ENCODE results near the gene ATP6V0B.

ATP6V0B gene

DNA sequence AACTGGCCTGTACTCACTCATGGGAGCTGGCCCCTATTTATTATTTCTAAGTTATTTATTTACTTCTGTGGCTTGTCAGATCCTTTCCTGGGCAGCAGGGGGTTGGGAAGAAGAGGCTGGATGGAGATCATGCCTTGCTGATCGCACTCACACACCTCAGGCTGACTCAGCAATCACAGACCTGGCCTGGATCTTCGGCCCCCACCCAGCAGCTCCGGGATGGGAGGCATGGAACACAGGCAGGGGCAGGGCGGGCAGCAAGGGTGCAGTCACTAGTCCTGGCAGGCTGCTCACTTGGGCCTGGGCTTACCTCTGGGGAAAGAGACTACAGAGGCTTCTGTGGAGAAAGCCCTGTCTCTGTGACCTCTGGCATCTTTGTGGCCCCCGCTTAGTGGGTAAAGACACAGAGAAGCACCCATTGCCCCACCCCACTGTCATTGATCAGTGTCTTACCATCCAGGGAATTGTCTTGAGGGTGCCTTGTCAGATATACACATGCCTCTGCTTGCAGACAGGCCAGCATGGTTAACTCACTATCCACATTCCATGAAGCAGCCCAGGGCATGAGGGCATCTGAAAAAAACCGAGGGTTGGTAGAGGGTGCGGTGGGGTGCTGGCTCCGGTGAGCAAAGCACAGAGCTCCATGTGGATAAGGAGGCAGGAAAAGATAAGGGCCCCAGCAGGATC is 37.4 kb upstream of the ATP6V0B start:
- no peak overlapping the region for H3K4me3 ChIP-seq (ENCODE audit: control insufficient read depth, low read depth, low read length)
- DNase-seq (ENCODE audit: low read depth): no peak
- TF ChIP-seq, protein P1, sequence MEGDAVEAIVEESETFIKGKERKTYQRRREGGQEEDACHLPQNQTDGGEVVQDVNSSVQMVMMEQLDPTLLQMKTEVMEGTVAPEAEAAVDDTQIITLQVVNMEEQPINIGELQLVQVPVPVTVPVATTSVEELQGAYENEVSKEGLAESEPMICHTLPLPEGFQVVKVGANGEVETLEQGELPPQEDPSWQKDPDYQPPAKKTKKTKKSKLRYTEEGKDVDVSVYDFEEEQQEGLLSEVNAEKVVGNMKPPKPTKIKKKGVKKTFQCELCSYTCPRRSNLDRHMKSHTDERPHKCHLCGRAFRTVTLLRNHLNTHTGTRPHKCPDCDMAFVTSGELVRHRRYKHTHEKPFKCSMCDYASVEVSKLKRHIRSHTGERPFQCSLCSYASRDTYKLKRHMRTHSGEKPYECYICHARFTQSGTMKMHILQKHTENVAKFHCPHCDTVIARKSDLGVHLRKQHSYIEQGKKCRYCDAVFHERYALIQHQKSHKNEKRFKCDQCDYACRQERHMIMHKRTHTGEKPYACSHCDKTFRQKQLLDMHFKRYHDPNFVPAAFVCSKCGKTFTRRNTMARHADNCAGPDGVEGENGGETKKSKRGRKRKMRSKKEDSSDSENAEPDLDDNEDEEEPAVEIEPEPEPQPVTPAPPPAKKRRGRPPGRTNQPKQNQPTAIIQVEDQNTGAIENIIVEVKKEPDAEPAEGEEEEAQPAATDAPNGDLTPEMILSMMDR (conservative IDR thresholded peaks at IDR 0.05; ENCODE audit: control insufficient read depth, insufficient read depth, low read depth, low read length): no peak

DNA sequence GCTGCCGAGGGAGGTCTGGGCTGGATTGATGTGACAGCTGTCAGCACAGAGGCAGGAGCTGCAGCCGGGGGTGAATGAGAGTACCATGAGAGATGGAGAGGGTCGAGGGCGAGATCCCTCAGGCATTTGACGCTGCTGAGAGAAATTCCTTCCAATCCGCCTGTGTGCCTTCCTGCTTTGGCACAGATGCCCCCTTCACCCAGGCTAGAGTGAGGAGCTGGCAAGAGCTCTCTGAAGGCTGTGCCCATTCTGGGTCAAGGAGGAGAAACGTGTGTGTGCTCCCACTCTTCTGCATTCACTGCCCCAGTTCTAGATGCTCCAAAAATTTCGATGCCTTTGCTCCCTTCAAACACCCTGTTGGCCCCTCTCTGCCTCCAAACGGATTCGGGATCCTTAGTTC is 36.4 kb upstream of the ATP6V0B start:
- no peak overlapping the region for H3K4me3 ChIP-seq (ENCODE audit: control insufficient read depth, low read depth, low read length)
- DNase-seq (ENCODE audit: low read depth): no peak
- TF ChIP-seq, protein P1 (conservative IDR thresholded peaks at IDR 0.05; ENCODE audit: control insufficient read depth, insufficient read depth, low read depth, low read length): no peak

DNA sequence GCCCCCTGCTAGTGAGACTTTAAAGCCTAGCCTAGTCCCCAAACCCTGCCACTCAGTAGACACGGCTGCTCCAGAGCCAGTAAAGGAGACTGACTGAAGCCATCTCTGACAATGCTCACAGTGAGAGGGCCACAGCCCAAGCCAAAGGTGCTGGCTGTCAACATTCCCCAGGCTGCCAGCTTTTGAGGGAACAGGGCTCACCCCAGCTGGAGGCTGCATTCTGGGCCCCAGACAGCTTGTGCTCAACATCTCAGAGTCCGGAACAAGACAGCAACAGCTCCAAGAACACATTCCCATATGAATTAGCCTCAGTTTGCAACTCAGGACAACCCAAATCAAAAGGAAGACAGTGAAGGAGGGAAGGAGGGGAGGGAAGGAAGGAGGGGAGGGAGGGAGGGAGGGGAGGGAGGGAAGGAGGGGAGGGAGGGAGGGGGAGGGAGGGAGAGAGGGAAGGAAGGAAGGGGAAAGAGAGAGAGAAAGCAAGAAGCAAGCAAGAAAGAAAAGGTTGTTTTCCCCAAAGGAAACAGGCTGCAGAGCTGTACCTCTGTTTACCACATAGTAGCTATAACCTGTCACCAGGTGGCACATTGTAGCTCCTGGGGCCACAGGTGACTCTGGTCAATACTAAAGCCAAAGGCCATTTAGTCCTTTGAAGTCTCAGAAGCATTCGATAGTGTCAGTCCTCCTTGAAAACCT is 35.7 kb upstream of the ATP6V0B start:
- H3K4me3 ChIP-seq (ENCODE audit: control insufficient read depth, low read depth, low read length): no peak overlapping the region
- no peak for DNase-seq (ENCODE audit: low read depth)
- TF ChIP-seq, protein P1 (conservative IDR thresholded peaks at IDR 0.05; ENCODE audit: control insufficient read depth, insufficient read depth, low read depth, low read length): no peak

DNA sequence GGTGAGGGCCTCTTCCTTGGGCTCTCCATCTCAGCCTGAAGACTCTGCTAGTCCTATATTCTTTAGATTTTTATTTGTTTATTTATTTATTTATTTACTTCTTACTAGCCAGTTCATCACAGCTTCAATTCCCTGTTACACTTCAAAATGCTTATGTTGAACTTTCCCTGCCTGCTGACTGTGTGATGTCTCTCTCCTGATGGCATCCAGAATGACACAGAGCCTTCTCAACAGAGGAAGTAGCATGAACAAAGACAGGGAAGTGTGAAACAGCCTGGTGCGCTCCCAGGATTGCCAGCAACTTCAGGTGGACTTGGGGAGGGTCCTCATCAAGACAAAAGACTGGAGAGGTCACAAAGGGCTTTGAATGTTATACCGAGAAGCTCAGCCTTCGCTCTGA is 32.3 kb upstream of the ATP6V0B start:
- DNase-seq (ENCODE audit: low read depth): no peak
- no peak overlapping the region for H3K4me3 ChIP-seq (ENCODE audit: control insufficient read depth, low read depth, low read length)
- TF ChIP-seq, protein P1 (conservative IDR thresholded peaks at IDR 0.05; ENCODE audit: control insufficient read depth, insufficient read depth, low read depth, low read length): no peak

DNA sequence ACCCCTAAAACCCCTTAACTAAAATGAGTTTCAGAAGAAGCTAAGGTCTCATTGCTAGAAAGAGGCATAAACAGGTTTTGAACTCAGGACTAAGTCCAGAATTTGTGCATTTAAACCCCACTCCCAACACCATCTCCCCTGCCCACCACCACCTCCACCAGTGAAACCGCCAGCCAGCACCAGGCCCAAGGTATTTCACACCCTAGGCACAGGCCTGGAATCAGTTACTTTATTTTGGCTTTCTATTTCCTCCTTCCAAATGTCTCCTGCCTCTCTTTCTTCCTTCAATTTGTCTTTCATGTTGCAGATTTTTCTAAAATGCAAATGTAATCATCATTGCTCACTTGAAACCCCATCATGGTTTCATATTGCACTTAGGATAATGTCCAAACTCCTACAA is 29.9 kb upstream of the ATP6V0B start:
- no peak for DNase-seq (ENCODE audit: low read depth)
- no peak overlapping the region for H3K4me3 ChIP-seq (ENCODE audit: control insufficient read depth, low read depth, low read length)
- TF ChIP-seq, protein P1 (conservative IDR thresholded peaks at IDR 0.05; ENCODE audit: control insufficient read depth, insufficient read depth, low read depth, low read length): no peak

DNA sequence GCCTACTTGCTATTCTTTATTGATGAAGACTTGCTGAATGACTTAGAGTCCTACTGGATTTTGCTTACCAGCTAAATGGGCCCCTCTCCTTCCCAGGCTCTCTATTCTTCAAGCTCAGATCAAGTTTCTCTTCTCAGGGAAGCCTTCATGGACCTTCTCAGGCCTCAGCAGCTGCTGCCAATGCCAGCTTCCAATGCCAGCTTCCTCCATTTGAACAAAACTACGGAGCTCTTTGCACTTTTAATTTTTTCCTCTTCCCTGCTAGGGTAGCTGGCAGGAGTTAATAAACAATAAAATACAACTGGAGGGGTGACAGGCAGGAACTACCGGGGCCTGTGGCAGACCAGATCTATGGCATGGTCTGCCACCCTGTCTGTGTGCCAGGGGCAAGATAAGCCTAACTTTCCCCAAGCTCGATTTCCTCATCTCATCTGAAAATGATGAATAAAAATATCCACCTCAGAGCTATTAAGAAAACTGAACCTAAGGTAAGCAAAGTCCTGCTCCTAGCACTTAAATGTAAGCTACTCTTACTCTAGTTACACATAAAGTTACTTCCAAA is 29.0 kb upstream of the ATP6V0B start:
- TF ChIP-seq, protein P1 (conservative IDR thresholded peaks at IDR 0.05; ENCODE audit: control insufficient read depth, insufficient read depth, low read depth, low read length): no peak

More for the DNA sequence above, 29.0 kb upstream of the ATP6V0B start:
- H3K4me3 ChIP-seq (ENCODE audit: control insufficient read depth, low read depth, low read length): peak overlapping the region; percentile 87
- DNase-seq (ENCODE audit: low read depth): no peak

Data from fibroblast of mammary gland (primary cell).